Trophoblast cell (in vitro differentiated cells and primary cell): ENCODE results near the gene SLC6A11.

Experiments used
- DNase-seq, 2 donors: peaks; one replicate each; pipeline ENCODE4 v3.0.0-alpha.2; 2016
- H2AFZ ChIP-seq: 2 replicates; pipeline ENCODE4 v1.6.1; 2013; ENCODE audit warnings: low read length, moderate library complexity, mild to moderate bottlenecking; ENCODE audit not compliant: insufficient read depth, poor library complexity
- H2AK5ac ChIP-seq: 2 replicates; pipeline ENCODE4 v1.6.1; 2013; ENCODE audit warnings: mild to moderate bottlenecking, low read length
- H2BK120ac ChIP-seq: 2 replicates; pipeline ENCODE4 v1.6.1; 2013; ENCODE audit warnings: low read length, mild to moderate bottlenecking, moderate library complexity; ENCODE audit not compliant: insufficient read depth, poor library complexity
- H2BK12ac ChIP-seq: 2 replicates; pipeline ENCODE4 v1.6.1; 2013; ENCODE audit warnings: mild to moderate bottlenecking, low read length, moderate library complexity
- H2BK5ac ChIP-seq: 2 replicates; pipeline ENCODE4 v1.6.1; 2013; ENCODE audit warnings: low read length, low read depth, moderate library complexity, mild to moderate bottlenecking; ENCODE audit not compliant: poor library complexity
- H3K14ac ChIP-seq: 2 replicates; pipeline ENCODE4 v1.6.1; 2013; ENCODE audit warnings: mild to moderate bottlenecking, low read length
- H3K18ac ChIP-seq: 2 replicates; pipeline ENCODE4 v1.6.1; 2013; ENCODE audit warnings: mild to moderate bottlenecking, low read length
- H3K23ac ChIP-seq: 2 replicates; pipeline ENCODE4 v1.6.1; 2013; ENCODE audit warnings: low read length
- H3K27ac ChIP-seq: 2 replicates; pipeline ENCODE4 v1.5.1; 2013; ENCODE audit warnings: low read depth, mild to moderate bottlenecking, inconsistent platforms, low read length, moderate library complexity
- H3K27me3 ChIP-seq: 2 replicates; pipeline ENCODE4 v1.6.1; 2013; ENCODE audit warnings: inconsistent platforms, mild to moderate bottlenecking, low read length, moderate library complexity; ENCODE audit not compliant: insufficient read depth
- H3K36me3 ChIP-seq, 2 experiments: 1 replicate in 1 of 2; 2 replicates in 1 of 2; pipeline ENCODE4 v1.6.1; 2013; ENCODE audit warnings: low read length in 2 of 2, mild to moderate bottlenecking in 2 of 2, moderate library complexity in 1 of 2; ENCODE audit not compliant: insufficient read depth in 2 of 2, control insufficient read depth in 1 of 2
- H3K4ac ChIP-seq: 2 replicates; pipeline ENCODE4 v1.6.1; 2013; ENCODE audit warnings: low read depth, mild to moderate bottlenecking, low read length, moderate library complexity
- H3K4me1 ChIP-seq, 2 experiments: 1 replicate in 1 of 2; 2 replicates in 1 of 2; pipeline ENCODE4 v1.6.1; 2013; ENCODE audit warnings: low read length in 2 of 2, mild to moderate bottlenecking in 2 of 2, moderate library complexity in 1 of 2; ENCODE audit not compliant: insufficient read depth in 2 of 2, control insufficient read depth in 1 of 2
- H3K4me2 ChIP-seq: 2 replicates; pipeline ENCODE4 v1.6.1; 2013; ENCODE audit warnings: inconsistent platforms, mild to moderate bottlenecking, low read length, moderate library complexity
- H3K4me3 ChIP-seq: 2 replicates; pipeline ENCODE4 v1.5.1; 2013; ENCODE audit warnings: mild to moderate bottlenecking, low read depth, low read length, inconsistent platforms
- H3K79me1 ChIP-seq: one replicate; pipeline ENCODE4 v1.6.1; 2013; ENCODE audit warnings: low read length
- H3K79me2 ChIP-seq: 2 replicates; pipeline ENCODE4 v1.6.1; 2013; ENCODE audit warnings: low read length, mild to moderate bottlenecking; ENCODE audit not compliant: control insufficient read depth, insufficient read depth, poor library complexity
- H3K9ac ChIP-seq: 2 replicates; pipeline ENCODE4 v1.6.1; 2013; ENCODE audit warnings: mild to moderate bottlenecking, low read length
- H3K9me3 ChIP-seq: 2 replicates; pipeline ENCODE4 v1.6.1; 2013; ENCODE audit warnings: low read depth, mild to moderate bottlenecking, control low read depth, inconsistent platforms, low read length; ENCODE audit not compliant: insufficient read depth
- H4K12ac ChIP-seq: 2 replicates; pipeline ENCODE4 v1.6.1; 2013; ENCODE audit warnings: low read depth, mild to moderate bottlenecking, low read length, moderate library complexity
- H4K8ac ChIP-seq: 2 replicates; pipeline ENCODE4 v1.6.1; 2013; ENCODE audit warnings: low read depth, mild to moderate bottlenecking, low read length, moderate library complexity
- H4K91ac ChIP-seq: one replicate; pipeline ENCODE4 v1.6.1; 2013; ENCODE audit warnings: low read depth, mild to moderate bottlenecking, low read length, moderate library complexity
- WGBS: extraction: QIAGEN DNeasy Blood & Tissue Kit; methylation state at CpG from one replicate; pipeline ENCODE4 v1.1.7; 2013; ENCODE audit warnings: missing lambda C conversion rate; ENCODE audit not compliant: insufficient read length, insufficient coverage; ENCODE audit errors: extremely low coverage; 5-methylcytosine and 5-hydroxymethylcytosine counted together

Gene SLC6A11

GRCh38 chr3:10910367-10910766, 94.3 kb downstream of the SLC6A11 start:
- Histone ChIP-seq H3K36me3 (no peaks in the 10 kb centered on the region), H4K12ac (no peak overlapping the region)

GRCh38 chr3:10911350-10912002, 95.4 kb downstream of the SLC6A11 start:
- Histone ChIP-seq H3K9ac (no peak overlapping the region), H2BK120ac (no peak overlapping the region), H3K27ac (no peak overlapping the region), H3K14ac (no peak overlapping the region), H3K79me1 (no peaks in the 10 kb centered on the region), H3K36me3 (no peaks in the 10 kb centered on the region), H3K4me1 (no peaks in the 10 kb centered on the region), H3K23ac (no peak overlapping the region), H2AFZ (no peak overlapping the region), H3K9me3 (peaks cover 14% of the 10 kb centered on the region), H3K18ac (no peak overlapping the region), H4K12ac (no peak overlapping the region), H3K4me3 (no peak overlapping the region), H2AK5ac (no peak overlapping the region), H3K4ac (no peak overlapping the region), H3K4me2 (no peak overlapping the region), H4K91ac (no peak overlapping the region), H3K79me2 (no peaks in the 10 kb centered on the region), H2BK5ac (no peak overlapping the region), H4K8ac (no peak overlapping the region), H3K27me3 (no peaks in the 10 kb centered on the region), H2BK12ac (no peak overlapping the region)
- no peak for DNase-seq
- WGBS = no CpG with 5 or more reads among the region's 2 CpGs

More at GRCh38 chr3:10910367-10910766, 94.3 kb downstream of the SLC6A11 start:
- H3K4ac ChIP-seq = no peak overlapping the region
- H3K4me1 ChIP-seq = no peaks in the 10 kb centered on the region
- no peak overlapping the region for H2BK120ac ChIP-seq
- H4K8ac ChIP-seq = no peak overlapping the region
- H3K23ac ChIP-seq = no peak overlapping the region
- no peak overlapping the region for H3K27ac ChIP-seq
- H3K4me2 ChIP-seq = no peak overlapping the region
- no peak overlapping the region for H3K18ac ChIP-seq
- no peak overlapping the region for H3K9ac ChIP-seq
- no peak overlapping the region for H2BK5ac ChIP-seq
- no peak overlapping the region for H2BK12ac ChIP-seq
- no peaks in the 10 kb centered on the region for H3K27me3 ChIP-seq
- no peak overlapping the region for H3K4me3 ChIP-seq
- no peaks in the 10 kb centered on the region for H3K79me1 ChIP-seq
- no peak overlapping the region for H2AFZ ChIP-seq
- no peak for DNase-seq
- no peaks in the 10 kb centered on the region for H3K79me2 ChIP-seq
- H3K9me3 ChIP-seq = peaks cover 13% of the 10 kb centered on the region
- no peak overlapping the region for H4K91ac ChIP-seq
- no peak overlapping the region for H2AK5ac ChIP-seq
- no peak overlapping the region for H3K14ac ChIP-seq
- no CpG with 5 or more reads among the region's 3 CpGs for WGBS

- H3K9ac ChIP-seq = no peak overlapping the region
- no CpG with 5 or more reads among the region's 3 CpGs for WGBS
These were observed 96.8 kb downstream of the SLC6A11 start for GRCh38 chr3:10912786-10913185.

GRCh38 chr3:10915376-10915775, 99.3 kb downstream of the SLC6A11 start:
- Histone ChIP-seq H3K4ac (no peak overlapping the region), H3K79me1 (no peaks in the 10 kb centered on the region), H3K4me2 (no peak overlapping the region), H3K9ac (no peak overlapping the region), H3K4me3 (no peak overlapping the region), H3K9me3 (peaks cover 9% of the 10 kb centered on the region), H2AFZ (no peak overlapping the region), H2BK5ac (no peak overlapping the region), H3K23ac (no peak overlapping the region), H4K8ac (no peak overlapping the region), H3K36me3 (no peaks in the 10 kb centered on the region), H2AK5ac (no peak overlapping the region), H3K4me1 (no peaks in the 10 kb centered on the region), H3K14ac (no peak overlapping the region), H3K27ac (no peak overlapping the region), H4K12ac (no peak overlapping the region), H3K18ac (no peak overlapping the region), H4K91ac (no peak overlapping the region), H2BK120ac (no peak overlapping the region), H3K79me2 (no peaks in the 10 kb centered on the region), H2BK12ac (no peak overlapping the region), H3K27me3 (no peaks in the 10 kb centered on the region)
- WGBS = no CpG with 5 or more reads among the region's 5 CpGs
- DNase-seq = no peak

More at GRCh38 chr3:10912786-10913185, 96.8 kb downstream of the SLC6A11 start:
- no peak overlapping the region for H3K4me3 ChIP-seq
- no peak overlapping the region for H4K8ac ChIP-seq
- no peaks in the 10 kb centered on the region for H3K79me2 ChIP-seq
- no peak overlapping the region for H4K91ac ChIP-seq
- no peak overlapping the region for H3K4ac ChIP-seq
- H2BK12ac ChIP-seq = no peak overlapping the region
- no peak overlapping the region for H3K4me2 ChIP-seq
- no peak overlapping the region for H2AK5ac ChIP-seq
- no peaks in the 10 kb centered on the region for H3K36me3 ChIP-seq
- H3K27me3 ChIP-seq = no peaks in the 10 kb centered on the region
- H3K79me1 ChIP-seq = no peaks in the 10 kb centered on the region
- no peak overlapping the region for H3K14ac ChIP-seq
- no peak overlapping the region for H4K12ac ChIP-seq
- H3K23ac ChIP-seq = no peak overlapping the region
- no peak overlapping the region for H2BK120ac ChIP-seq
- no peaks in the 10 kb centered on the region for H3K4me1 ChIP-seq
- no peak overlapping the region for H3K27ac ChIP-seq
- peaks cover 13% of the 10 kb centered on the region for H3K9me3 ChIP-seq
- H2BK5ac ChIP-seq = no peak overlapping the region
- no peak overlapping the region for H2AFZ ChIP-seq
- no peak for DNase-seq
- H3K18ac ChIP-seq = no peak overlapping the region
